GM06990 (cell line): ENCODE measurements around the gene NQO1.

Source experiments
- DNase-seq: peaks from one replicate; pipeline ENCODE4 v3.0.0-alpha.2; 2011; ENCODE audit not compliant: insufficient read length; ENCODE audit errors: extremely low read depth
- H3K27me3 ChIP-seq: replicated peaks from 2 replicates; pipeline ENCODE4 v1.6.0; 2011; ENCODE audit warnings: low read length; ENCODE audit not compliant: control insufficient read depth, insufficient read depth
- H3K36me3 ChIP-seq: 2 replicates; pipeline ENCODE4 v1.5.1; 2011; ENCODE audit warnings: low read length; ENCODE audit not compliant: control insufficient read depth, insufficient read depth
- H3K4me3 ChIP-seq: replicated peaks from 2 replicates; pipeline ENCODE4 v1.5.1; 2011; ENCODE audit warnings: low read depth, mild to moderate bottlenecking, control low read depth, low read length
- TF ChIP-seq, protein P1 (sequence below): IDR thresholded peaks from 2 replicates; pipeline ENCODE4 v1.5.1; 2011; ENCODE audit warnings: low read length, control low read depth, mild to moderate bottlenecking, inconsistent platforms; ENCODE audit not compliant: insufficient read depth, poor library complexity, severe bottlenecking

NQO1 gene

GRCh38 chr16:69672998-69673713 is 53.2 kb downstream of the NQO1 start:
- DNase-seq, result no peak
- H3K36me3 ChIP-seq, result peaks cover 6% of the 10 kb centered on the region
- H3K27me3 ChIP-seq, result no peaks in the 10 kb centered on the region
- TF ChIP-seq, protein P1, sequence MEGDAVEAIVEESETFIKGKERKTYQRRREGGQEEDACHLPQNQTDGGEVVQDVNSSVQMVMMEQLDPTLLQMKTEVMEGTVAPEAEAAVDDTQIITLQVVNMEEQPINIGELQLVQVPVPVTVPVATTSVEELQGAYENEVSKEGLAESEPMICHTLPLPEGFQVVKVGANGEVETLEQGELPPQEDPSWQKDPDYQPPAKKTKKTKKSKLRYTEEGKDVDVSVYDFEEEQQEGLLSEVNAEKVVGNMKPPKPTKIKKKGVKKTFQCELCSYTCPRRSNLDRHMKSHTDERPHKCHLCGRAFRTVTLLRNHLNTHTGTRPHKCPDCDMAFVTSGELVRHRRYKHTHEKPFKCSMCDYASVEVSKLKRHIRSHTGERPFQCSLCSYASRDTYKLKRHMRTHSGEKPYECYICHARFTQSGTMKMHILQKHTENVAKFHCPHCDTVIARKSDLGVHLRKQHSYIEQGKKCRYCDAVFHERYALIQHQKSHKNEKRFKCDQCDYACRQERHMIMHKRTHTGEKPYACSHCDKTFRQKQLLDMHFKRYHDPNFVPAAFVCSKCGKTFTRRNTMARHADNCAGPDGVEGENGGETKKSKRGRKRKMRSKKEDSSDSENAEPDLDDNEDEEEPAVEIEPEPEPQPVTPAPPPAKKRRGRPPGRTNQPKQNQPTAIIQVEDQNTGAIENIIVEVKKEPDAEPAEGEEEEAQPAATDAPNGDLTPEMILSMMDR, result no peak
- H3K4me3 ChIP-seq, result no peak overlapping the region

GRCh38 chr16:69672315-69672997 is 53.9 kb downstream of the NQO1 start:
- DNase-seq, result no peak
- no peaks in the 10 kb centered on the region for H3K27me3 ChIP-seq

DNA sequence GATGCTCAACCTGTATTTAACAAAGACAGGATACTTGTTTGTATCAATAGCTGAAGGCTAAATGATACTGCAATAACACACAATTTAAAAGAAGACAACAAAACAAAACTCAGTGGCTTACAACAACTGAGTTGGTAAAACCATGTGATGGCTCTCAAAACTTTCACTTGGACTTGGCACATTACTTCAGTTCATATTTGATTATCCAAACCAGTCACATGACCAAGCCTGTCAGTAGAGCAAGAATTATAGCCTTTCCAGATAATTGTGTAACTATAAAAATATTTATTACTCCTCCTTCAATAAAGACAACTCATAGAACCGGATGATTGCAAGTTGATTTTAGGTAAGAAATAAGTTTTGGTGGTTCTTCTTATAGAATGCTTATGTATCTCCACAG is 56.8 kb downstream of the NQO1 start:
- TF ChIP-seq, protein P1, result no peak
- Histone ChIP-seq H3K4me3 (no peak overlapping the region), H3K36me3 (peaks cover 5% of the 10 kb centered on the region), H3K27me3 (no peaks in the 10 kb centered on the region)
- no peak for DNase-seq

More at GRCh38 chr16:69672315-69672997, 53.9 kb downstream of the NQO1 start:
- Histone ChIP-seq H3K36me3 (peaks cover 6% of the 10 kb centered on the region), H3K4me3 (no peak overlapping the region)
- TF ChIP-seq, protein P1, result no peak

DNA sequence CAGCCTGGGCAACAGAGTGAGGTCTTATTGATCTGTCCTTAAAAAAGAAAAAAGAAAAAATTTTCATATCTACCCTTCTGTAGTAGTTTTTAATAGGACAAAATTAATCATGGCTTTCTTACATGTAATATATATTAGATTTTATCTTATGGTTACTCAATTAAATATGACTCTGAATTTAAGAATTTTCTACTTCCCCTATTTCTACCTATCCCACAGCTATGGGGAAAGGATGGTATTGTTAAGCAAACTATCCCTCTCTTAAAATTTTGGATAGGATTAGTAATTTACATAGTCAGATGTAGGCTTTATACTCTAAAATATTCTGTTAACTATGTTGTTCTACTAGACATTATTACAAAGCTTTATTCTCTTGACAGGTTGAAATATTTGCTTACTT is 62.5 kb downstream of the NQO1 start:
- H3K27me3 ChIP-seq, result no peaks in the 10 kb centered on the region
- TF ChIP-seq, protein P1, result no peak
- H3K36me3 ChIP-seq, result peaks cover 2% of the 10 kb centered on the region
- DNase-seq, result no peak
- H3K4me3 ChIP-seq, result no peak overlapping the region

DNA sequence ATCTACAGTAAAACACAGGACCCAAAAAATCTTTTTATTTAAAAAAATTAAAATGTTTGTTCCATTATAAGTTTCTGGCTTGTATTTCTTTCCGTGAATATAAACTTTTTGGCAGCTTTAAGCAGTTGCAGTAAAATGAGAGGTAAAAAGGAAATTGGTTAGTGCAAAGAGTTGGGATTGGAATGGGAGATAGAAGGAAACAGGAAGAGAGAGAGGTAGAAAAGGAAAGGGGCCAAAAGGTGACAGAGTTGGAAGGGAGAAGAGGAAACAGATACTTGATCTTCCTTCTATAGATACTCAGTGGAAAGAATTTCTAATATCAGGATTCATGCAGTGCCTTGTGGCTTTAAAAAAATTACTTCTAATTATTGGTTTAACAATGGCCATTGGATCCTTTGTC is 63.5 kb downstream of the NQO1 start:
- H3K27me3 ChIP-seq, result no peaks in the 10 kb centered on the region
- TF ChIP-seq, protein P1, result no peak
- no peak overlapping the region for H3K4me3 ChIP-seq
- peaks cover 6% of the 10 kb centered on the region for H3K36me3 ChIP-seq
- DNase-seq, result no peak
